Measurements from ENCODE around the gene SPAG16.

DNA sequence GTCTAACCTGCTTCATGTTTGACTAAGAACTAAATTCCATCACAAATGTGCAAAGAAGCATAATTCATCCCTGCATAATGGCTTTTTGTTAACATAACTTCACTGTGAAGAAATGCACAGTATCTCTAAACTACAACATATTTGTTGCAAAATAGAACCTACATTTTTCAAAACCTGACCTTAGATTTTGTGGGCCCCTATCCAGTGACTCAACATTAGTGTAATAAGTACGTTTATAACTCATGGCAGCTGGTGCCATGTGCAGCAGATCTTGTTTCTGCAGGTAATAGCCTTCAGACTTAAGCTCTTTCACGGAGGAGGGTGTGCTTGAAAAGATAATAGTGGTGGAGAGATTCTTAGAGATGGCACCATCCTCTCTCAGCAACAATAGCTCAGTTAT is 1098.0 kb downstream of the SPAG16 start:
- TF ChIP-seq ZFP30 (CRISPR knock-in tag; IDR thresholded peaks at IDR 0.05) (no peak), ESRRG (CRISPR knock-in tag; IDR thresholded peaks at IDR 0.05) (no peak), BACH2 (CRISPR knock-in tag; IDR thresholded peaks at IDR 0.05; ENCODE audit: borderline replicate concordance) (no peak), TCF4 (CRISPR knock-in tag; IDR thresholded peaks at IDR 0.05; ENCODE audit: borderline replicate concordance) (no peak)
